HepG2 (cell line): ENCODE results near the gene APOM. TPM values are rescaled to one million over a fixed set of nuclear protein-coding genes. Genes with fewer than 3 reads are reported as not detected.
A peak's percentile ranks its signal among the peaks of the same experiment; 100 is the strongest.

Source experiments
- ARID5B ChIP-seq: IDR thresholded peaks from 2 replicates; pipeline ENCODE4 v1.4.0; 2020; ENCODE audit warnings: mild to moderate bottlenecking, missing genetic modification reagents
- CBFB ChIP-seq: sonication (generic); formaldehyde crosslinking; IDR thresholded peaks from 2 replicates; pipeline ENCODE4 v1.4.0; 2020; ENCODE audit warnings: missing genetic modification reagents
- CTCF ChIP-seq: sonication (generic); formaldehyde crosslinking; IDR thresholded peaks from 2 replicates; pipeline ENCODE4 v1.5.0; 2020; ENCODE audit warnings: mild to moderate bottlenecking, missing genetic modification reagents, moderate library complexity
- ERF ChIP-seq: IDR thresholded peaks from 2 replicates; pipeline ENCODE4 v1.6.1; 2018; ENCODE audit warnings: missing biosample characterization, missing genetic modification reagents
- FIP1L1 ChIP-seq: fragments of 200-400 bp; formaldehyde crosslinking; IDR thresholded peaks from 2 replicates; pipeline ENCODE4 v1.6.1; 2018; ENCODE audit warnings: low read depth, mild to moderate bottlenecking, low read length, moderate library complexity, borderline replicate concordance; ENCODE audit not compliant: insufficient read depth
- KDM1A ChIP-seq: IDR thresholded peaks from 2 replicates; pipeline ENCODE4 v1.6.1; 2016; ENCODE audit warnings: missing compliant biosample characterization
- KDM2A ChIP-seq: sonication (generic); formaldehyde crosslinking; IDR thresholded peaks from 2 replicates; pipeline ENCODE4 v1.4.0; 2020; ENCODE audit warnings: low read depth, missing genetic modification reagents, borderline replicate concordance
- MIER3 ChIP-seq: IDR thresholded peaks from 2 replicates; pipeline ENCODE4 v1.6.1; 2016; ENCODE audit warnings: missing compliant biosample characterization, borderline replicate concordance
- MIXL1 ChIP-seq: IDR thresholded peaks from 2 replicates; pipeline ENCODE4 v1.6.1; 2016
- ZMYM4 ChIP-seq: sonication (generic); formaldehyde crosslinking; IDR thresholded peaks from 2 replicates; pipeline ENCODE4 v1.8.1; 2023; ENCODE audit warnings: mild to moderate bottlenecking, missing genetic modification reagents
- ZNF12 ChIP-seq: sonication (generic); formaldehyde crosslinking; IDR thresholded peaks from 2 replicates; pipeline ENCODE4 v1.5.0; 2020; ENCODE audit warnings: missing genetic modification reagents
- ZNF446 ChIP-seq: sonication (generic); formaldehyde crosslinking; IDR thresholded peaks from 2 replicates; pipeline ENCODE4 v1.5.0; 2020; ENCODE audit warnings: mild to moderate bottlenecking, missing genetic modification reagents
- ZNF761 ChIP-seq: sonication (generic); formaldehyde crosslinking; conservative IDR thresholded peaks from 2 replicates; pipeline ENCODE4 v1.4.0; 2020; ENCODE audit warnings: mild to moderate bottlenecking, missing genetic modification reagents
- ZNF768 ChIP-seq: sonication (generic); formaldehyde crosslinking; IDR thresholded peaks from 2 replicates; pipeline ENCODE4 v1.4.0; 2020; ENCODE audit warnings: missing genetic modification reagents
- polyA plus RNA-seq, 8 experiments: library from polyadenylated mRNA; depleted of rRNA in 3 of 8; stranded (reverse) in 7 of 8; unstranded in 1 of 8; fragments of >200 nt; fragmentation: Illumina TruSeq in 4 of 8; extraction: Trizol in 4 of 8; gene quantifications; 2 replicates each; pipeline versions ENCODE4 v1.2.1 to v1.2.3, GENCODE V29; 2011 to 2016; ENCODE audit warnings: low read depth in 4 of 8, missing spikeins in 1 of 8, mixed read lengths in 1 of 8; ENCODE audit not compliant: insufficient read depth in 1 of 8
- total RNA-seq, 5 experiments: library from RNA; depleted of rRNA; stranded (reverse); fragments of >200 nt; fragmentation: Illumina TruSeq; extraction: Trizol; gene quantifications; 2 replicates each; pipeline ENCODE4 v1.2.3, GENCODE V29; 2016; ENCODE audit warnings: low read depth in 1 of 5
- TF ChIP-seq, protein P1 (sequence below): sonication (generic); formaldehyde crosslinking; IDR thresholded peaks from 2 replicates; pipeline ENCODE4 v1.4.0; 2020; ENCODE audit warnings: missing genetic modification reagents
- TF ChIP-seq, protein P2 (sequence below): sonication (generic); formaldehyde crosslinking; IDR thresholded peaks from 2 replicates; pipeline ENCODE4 v1.5.1; 2020; ENCODE audit warnings: missing genetic modification reagents, mild to moderate bottlenecking, borderline replicate concordance

APOM gene
- total and polyA plus RNA-seq, 2 of the 13 experiments (the other 11 are each of a cell fraction or from before 2014, with no cell fraction given), result 98.2 to 1,140 TPM

GRCh38 chr6:31680226-31681134, 24.8 kb downstream of the APOM start, which contains the start of gene LY6G5C (continued):
- TF ChIP-seq KDM1A (CRISPR knock-in tag), result no peak
- no peak for TF ChIP-seq FIP1L1
- TF ChIP-seq ZNF761 (CRISPR knock-in tag), result no peak
- TF ChIP-seq KDM2A (CRISPR knock-in tag), result peak; percentile 82
- no peak for TF ChIP-seq ZNF446 (CRISPR knock-in tag)
- TF ChIP-seq, protein P1, sequence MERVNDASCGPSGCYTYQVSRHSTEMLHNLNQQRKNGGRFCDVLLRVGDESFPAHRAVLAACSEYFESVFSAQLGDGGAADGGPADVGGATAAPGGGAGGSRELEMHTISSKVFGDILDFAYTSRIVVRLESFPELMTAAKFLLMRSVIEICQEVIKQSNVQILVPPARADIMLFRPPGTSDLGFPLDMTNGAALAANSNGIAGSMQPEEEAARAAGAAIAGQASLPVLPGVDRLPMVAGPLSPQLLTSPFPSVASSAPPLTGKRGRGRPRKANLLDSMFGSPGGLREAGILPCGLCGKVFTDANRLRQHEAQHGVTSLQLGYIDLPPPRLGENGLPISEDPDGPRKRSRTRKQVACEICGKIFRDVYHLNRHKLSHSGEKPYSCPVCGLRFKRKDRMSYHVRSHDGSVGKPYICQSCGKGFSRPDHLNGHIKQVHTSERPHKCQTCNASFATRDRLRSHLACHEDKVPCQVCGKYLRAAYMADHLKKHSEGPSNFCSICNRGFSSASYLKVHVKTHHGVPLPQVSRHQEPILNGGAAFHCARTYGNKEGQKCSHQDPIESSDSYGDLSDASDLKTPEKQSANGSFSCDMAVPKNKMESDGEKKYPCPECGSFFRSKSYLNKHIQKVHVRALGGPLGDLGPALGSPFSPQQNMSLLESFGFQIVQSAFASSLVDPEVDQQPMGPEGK (CRISPR knock-in tag), result 0 out of 2 replicates have a peak, but pooled peaks have one; percentile 34
- peak; percentile 34; the same call in 1 of the 2 replicates for TF ChIP-seq ARID5B (CRISPR knock-in tag)
- 0 out of 2 replicates have a peak, but pooled peaks have one; percentile 48 for TF ChIP-seq MIER3
- TF ChIP-seq CTCF (CRISPR knock-in tag), result peak; percentile 97
- peak; percentile 75 for TF ChIP-seq ERF (CRISPR knock-in tag)
- TF ChIP-seq, protein P2, sequence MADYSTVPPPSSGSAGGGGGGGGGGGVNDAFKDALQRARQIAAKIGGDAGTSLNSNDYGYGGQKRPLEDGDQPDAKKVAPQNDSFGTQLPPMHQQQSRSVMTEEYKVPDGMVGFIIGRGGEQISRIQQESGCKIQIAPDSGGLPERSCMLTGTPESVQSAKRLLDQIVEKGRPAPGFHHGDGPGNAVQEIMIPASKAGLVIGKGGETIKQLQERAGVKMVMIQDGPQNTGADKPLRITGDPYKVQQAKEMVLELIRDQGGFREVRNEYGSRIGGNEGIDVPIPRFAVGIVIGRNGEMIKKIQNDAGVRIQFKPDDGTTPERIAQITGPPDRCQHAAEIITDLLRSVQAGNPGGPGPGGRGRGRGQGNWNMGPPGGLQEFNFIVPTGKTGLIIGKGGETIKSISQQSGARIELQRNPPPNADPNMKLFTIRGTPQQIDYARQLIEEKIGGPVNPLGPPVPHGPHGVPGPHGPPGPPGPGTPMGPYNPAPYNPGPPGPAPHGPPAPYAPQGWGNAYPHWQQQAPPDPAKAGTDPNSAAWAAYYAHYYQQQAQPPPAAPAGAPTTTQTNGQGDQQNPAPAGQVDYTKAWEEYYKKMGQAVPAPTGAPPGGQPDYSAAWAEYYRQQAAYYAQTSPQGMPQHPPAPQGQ (CRISPR knock-in tag), result no peak
- no peak for TF ChIP-seq ZMYM4
- TF ChIP-seq CBFB (CRISPR knock-in tag), result 0 out of 2 replicates have a peak, but pooled peaks have one; percentile 38
- peak; percentile 58; the same call in 1 of the 2 replicates for TF ChIP-seq MIXL1 (CRISPR knock-in tag)
- TF ChIP-seq ZNF12 (CRISPR knock-in tag), result no peak
- TF ChIP-seq ZNF768 (CRISPR knock-in tag), result no peak
